ENCODE results near the gene EML1.

Gene EML1

DNA sequence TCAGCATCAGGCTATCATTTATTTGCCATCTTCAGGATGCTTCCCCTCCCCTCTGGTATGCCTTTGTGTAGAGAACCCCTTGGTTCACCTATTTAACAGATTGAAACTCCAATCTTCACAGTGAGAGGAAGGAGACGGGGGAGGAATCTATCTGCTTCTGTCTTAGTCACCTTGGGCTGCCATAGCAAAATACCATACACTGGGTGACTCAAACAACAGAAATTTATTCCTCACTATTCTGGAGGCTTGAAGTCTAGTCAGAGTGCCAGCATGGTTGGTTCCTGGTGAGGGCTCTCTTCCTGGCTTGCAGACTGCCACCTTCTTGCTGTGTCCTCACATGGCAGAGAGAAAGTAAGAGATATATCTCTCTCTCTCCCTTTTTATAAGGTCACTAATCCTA, 13.5 kb upstream of the EML1 start:
- DNase-seq (ENCODE audit: low read depth) = no peak

GRCh38 chr14:99780690-99781089, 12.5 kb upstream of the EML1 start:
- no peak for DNase-seq (ENCODE audit: low read depth)

- DNase-seq (ENCODE audit: low read depth) = no peak
Measured at GRCh38 chr14:99781091-99781490, 12.1 kb upstream of the EML1 start.

DNA sequence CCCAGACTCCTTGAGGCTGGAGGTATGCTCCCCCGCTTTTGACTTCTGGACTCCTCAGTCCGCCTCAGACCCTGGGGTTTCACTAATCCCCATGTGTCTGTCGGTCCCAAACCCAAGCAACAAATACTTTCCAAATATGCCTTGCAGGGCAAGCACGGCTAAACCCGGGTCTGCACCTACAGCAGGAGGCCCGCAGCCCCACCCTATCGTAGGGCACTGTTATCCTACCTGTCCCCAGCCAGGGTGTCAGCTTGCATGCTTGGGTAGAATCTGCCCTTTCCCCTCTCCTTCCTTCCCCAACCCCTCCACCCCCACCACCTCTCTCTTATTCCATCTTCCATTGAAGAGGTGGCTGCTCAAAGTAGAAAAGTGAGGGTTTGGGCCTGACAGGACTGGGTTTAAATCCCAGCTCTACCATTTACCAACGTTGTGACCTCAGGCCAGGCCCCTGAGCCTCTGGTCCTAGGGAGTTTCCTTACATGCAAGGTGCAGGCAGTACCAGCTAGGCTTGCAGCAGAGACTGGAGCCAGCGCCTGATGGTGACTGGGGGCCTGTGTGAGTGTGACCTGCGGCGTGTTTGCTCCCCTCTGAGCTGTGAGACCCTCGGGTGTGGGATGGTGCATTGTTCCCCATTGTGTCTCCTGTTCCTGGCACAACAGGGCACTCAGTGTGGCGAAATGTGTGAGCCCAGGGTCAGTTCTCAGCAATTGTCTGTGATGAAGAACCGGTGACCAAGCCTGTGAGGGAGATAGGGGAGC, 11.2 kb upstream of the EML1 start:
- DNase-seq (ENCODE audit: low read depth) = no peak

- DNase-seq (ENCODE audit: low read depth) = no peak
Measured at GRCh38 chr14:99784508-99784907, 8.7 kb upstream of the EML1 start.

DNA sequence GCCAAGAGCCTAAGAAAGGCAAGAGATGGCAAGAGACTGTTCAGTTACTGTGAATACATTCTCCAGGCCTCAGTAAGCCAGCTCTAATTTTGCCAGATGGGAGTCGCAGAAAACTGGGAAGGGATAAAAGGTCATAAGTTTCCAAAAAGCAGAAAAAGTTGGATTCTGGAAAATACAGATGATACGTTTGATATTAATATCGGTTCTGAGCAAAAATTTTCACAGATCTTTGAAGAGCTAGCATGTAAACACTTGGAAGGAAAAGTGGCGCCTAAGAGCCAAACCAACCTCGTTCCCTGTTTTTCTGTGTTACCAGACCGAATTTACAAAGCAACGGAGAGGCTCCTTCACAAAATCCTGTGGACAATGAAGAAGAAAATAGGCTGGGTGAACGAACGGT, 7.8 kb upstream of the EML1 start:
- no peak for DNase-seq (ENCODE audit: low read depth)

GRCh38 chr14:99786511-99786989, 6.7 kb upstream of the EML1 start:
- no peak for DNase-seq (ENCODE audit: low read depth)

- DNase-seq (ENCODE audit: low read depth) = no peak
Measured at GRCh38 chr14:99788713-99789112, 4.5 kb upstream of the EML1 start.

GRCh38 chr14:99789581-99789980, 3.6 kb upstream of the EML1 start:
- DNase-seq (ENCODE audit: low read depth) = no peak

- no peak for DNase-seq (ENCODE audit: low read depth)
Measured at GRCh38 chr14:99790201-99790977, 2.8 kb upstream of the EML1 start.

- no peak for DNase-seq (ENCODE audit: low read depth)
Measured at GRCh38 chr14:99790978-99791376, 2.2 kb upstream of the EML1 start.

- no peak for DNase-seq (ENCODE audit: low read depth)
Measured at GRCh38 chr14:99791476-99792209, 1.6 kb upstream of the EML1 start.

GRCh38 chr14:99792210-99792535, 1.0 kb upstream of the EML1 start:
- no peak for DNase-seq (ENCODE audit: low read depth)

GRCh38 chr14:99792551-99793212, 531 bp upstream of the EML1 start:
- DNase-seq (ENCODE audit: low read depth) = no peak

DNA sequence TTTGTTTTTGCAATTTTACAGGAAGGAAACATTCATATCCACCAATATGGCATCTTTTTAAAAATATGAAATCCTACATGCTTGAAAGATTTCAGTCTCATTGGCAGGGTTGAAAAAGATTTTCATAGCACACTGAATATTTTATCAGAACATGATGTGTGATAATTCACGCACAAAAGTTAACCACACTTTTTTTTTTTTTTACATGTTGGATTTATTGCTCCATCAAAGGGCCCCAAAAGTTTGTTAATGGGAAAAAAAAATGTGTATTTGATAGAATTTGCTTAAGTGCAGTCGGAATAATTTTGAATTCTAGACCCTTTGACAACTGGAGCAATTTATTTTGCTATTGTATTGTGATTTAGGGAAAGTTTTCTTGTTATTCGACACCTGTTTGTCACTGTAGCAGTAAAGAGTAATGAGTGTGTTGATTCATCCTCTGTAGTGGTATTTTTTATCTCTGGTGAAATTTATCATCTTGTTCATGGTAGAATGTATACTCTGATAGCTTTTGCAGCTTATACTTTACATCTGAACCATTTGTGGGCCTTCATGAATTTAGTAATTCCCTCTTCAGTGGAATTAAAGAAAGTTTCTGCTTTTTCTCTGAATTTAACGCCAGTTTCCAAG, 1.1 kb downstream of the EML1 start:
- no peak for DNase-seq (ENCODE audit: low read depth)

DNA sequence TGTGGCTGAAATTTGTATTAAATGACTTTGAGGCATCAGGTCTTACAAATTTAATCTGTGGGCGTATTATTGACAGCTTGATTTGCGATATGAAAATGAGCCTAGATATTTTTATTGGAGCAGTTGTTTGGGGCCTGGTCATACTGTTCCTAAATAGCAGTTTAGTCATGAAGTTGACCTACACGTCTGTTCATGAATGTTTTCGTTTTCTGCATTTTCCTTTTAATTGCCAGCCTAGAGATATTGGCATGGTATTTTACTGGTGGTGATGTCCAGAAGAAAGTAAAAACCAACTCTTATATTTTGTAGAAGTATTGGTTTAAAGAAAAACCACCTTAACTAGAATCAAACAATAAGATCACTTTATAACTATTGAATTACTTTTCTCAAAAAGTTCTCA, 1.8 kb downstream of the EML1 start:
- no peak for DNase-seq (ENCODE audit: low read depth)

- DNase-seq (ENCODE audit: low read depth) = no peak
Measured at GRCh38 chr14:99797231-99797630, 4.0 kb downstream of the EML1 start.

GRCh38 chr14:99800781-99801180, 7.6 kb downstream of the EML1 start:
- DNase-seq (ENCODE audit: low read depth) = no peak

DNA sequence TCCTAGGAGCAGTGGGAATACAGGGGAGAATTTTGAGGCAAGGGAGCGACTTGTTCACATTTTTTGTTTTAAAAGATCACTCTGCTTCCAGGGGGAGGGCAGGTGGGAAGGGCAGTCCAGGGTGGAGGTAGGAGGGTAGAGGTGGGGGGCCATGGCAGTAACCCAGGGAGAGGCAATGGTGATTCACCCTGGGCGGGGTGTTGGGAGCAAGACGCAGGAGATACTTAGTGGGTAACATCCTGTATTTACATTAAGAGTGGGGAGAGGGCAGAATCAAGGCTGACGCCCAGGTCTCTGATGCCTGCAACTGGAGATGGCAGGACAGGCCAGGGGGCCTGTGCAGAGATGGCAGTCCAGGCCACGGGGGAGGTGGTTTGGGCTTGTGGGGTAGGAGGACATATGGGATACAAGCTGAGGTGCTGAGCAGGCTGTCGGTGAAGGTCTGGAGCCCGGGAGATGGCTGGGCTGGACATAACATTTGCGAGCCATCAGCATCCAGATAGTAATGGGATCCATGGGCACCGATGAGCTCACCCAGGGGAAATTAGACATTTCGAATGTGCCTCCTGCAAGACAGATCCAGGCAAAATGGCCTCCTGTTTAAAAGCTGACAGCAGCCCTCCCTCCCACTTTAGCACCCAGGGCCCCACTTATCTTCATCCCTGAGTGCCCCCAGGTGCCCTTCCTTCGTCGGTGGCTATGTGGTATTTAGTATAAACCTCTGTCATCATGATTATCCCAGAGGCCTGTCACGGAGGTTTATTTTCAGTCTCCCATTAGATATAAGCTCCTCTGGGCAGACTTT, 9.3 kb downstream of the EML1 start:
- no peak for DNase-seq (ENCODE audit: low read depth)

GRCh38 chr14:99803106-99803775, 10.0 kb downstream of the EML1 start:
- no peak for DNase-seq (ENCODE audit: low read depth)

DNA sequence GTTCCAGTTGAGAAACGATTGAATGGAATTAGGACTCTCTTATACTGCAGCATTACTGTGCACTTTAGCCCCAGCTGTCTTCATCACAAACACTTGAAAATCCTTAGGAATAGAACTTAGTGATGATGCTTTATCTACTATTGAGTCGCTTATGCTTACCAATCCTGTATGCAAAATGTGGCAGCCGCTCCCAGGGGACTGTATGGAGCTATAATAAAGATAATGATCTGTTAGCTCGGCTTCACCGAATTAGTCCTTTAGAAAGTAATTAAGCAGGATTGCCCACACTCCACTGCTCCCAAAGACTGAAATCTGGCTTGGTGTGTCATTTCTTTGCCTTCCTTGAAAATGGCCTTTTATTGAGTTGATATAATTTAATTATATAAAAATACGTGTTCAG, 10.6 kb downstream of the EML1 start:
- no peak for DNase-seq (ENCODE audit: low read depth)
